ENCODE results near the gene DMRT3. TPM values are rescaled to one million over a fixed set of nuclear protein-coding genes. Genes with fewer than 3 reads are reported as not detected.
A peak's percentile ranks its signal among the peaks of the same experiment; 100 is the strongest.

DMRT3 gene
- total RNA-seq, 4 donors from 2014 or later, result 0.22 to 0.42 (median 0.35) TPM

- Histone ChIP-seq H3K4me3 (no peak overlapping the region), H3K36me3 (no peaks in the 10 kb centered on the region), H3K27ac (no peak overlapping the region), H3K4me1 (peaks cover 0 to 2% (median 0%) of the 10 kb centered on the region in 4 donors), H3K27me3 (peaks cover 0 to 11% of the 10 kb centered on the region in 2 donors), H3K9me3 (no peaks in the 10 kb centered on the region)
- DNase-seq (ENCODE audit: low spot score in 2 of 2), result no peak
- WGBS, 2 donors, result 82% methylated on average over 4 of the region's 4 CpGs
- TF ChIP-seq POLR2A (IDR thresholded peaks at IDR 0.05), result no peak
- no peak for TF ChIP-seq CTCF (IDR thresholded peaks at IDR 0.05)
- no peak for TF ChIP-seq EP300 (IDR thresholded peaks at IDR 0.05)
Measured at GRCh38 chr9:1014225-1014624, 37.8 kb downstream of the DMRT3 start.

- Histone ChIP-seq H3K27ac (no peak overlapping the region), H3K36me3 (no peaks in the 10 kb centered on the region), H3K4me3 (no peak overlapping the region), H3K9me3 (no peaks in the 10 kb centered on the region), H3K4me1 (no peaks in the 10 kb centered on the region), H3K27me3 (peaks cover 0 to 11% of the 10 kb centered on the region in 2 donors)
- no peak for DNase-seq (ENCODE audit: low spot score in 2 of 2)
- no peak for TF ChIP-seq CTCF (IDR thresholded peaks at IDR 0.05)
- TF ChIP-seq EP300 (IDR thresholded peaks at IDR 0.05), result no peak
- TF ChIP-seq POLR2A (IDR thresholded peaks at IDR 0.05), result no peak
- WGBS, 2 donors, result 70 to 78% methylated on average over 2 of the region's 2 CpGs
Measured at GRCh38 chr9:1014640-1015039, 38.2 kb downstream of the DMRT3 start.

GRCh38 chr9:1018121-1018520 lies 41.7 kb downstream of the DMRT3 start:
- WGBS, 2 donors, result 20 to 23% methylated on average over 10 of the region's 10 CpGs
- H3K9me3 ChIP-seq, result peaks cover 0 to 16% (median 0%) of the 10 kb centered on the region in 4 donors
- no peak overlapping the region for H3K4me3 ChIP-seq
- TF ChIP-seq EP300 (IDR thresholded peaks at IDR 0.05) (no peak), CTCF (IDR thresholded peaks at IDR 0.05) (peak in 1 of 5 experiments; percentile 5), POLR2A (IDR thresholded peaks at IDR 0.05) (no peak)
- no peaks in the 10 kb centered on the region for H3K4me1 ChIP-seq
- peaks cover 0 to 11% of the 10 kb centered on the region in 2 donors for H3K27me3 ChIP-seq
- no peaks in the 10 kb centered on the region for H3K36me3 ChIP-seq
- H3K27ac ChIP-seq, result no peak overlapping the region
- DNase-seq (ENCODE audit: low spot score in 2 of 2), result peak in 1 of 2 donors; percentile 16

- no peaks in the 10 kb centered on the region for H3K4me1 ChIP-seq
- no peaks in the 10 kb centered on the region for H3K36me3 ChIP-seq
- TF ChIP-seq EP300 (IDR thresholded peaks at IDR 0.05) (no peak), CTCF (IDR thresholded peaks at IDR 0.05) (no peak), POLR2A (IDR thresholded peaks at IDR 0.05) (no peak)
- H3K4me3 ChIP-seq, result no peak overlapping the region
- 90 to 100% methylated on average over 1 of the region's 1 CpG for WGBS, 2 donors
- no peak overlapping the region for H3K27ac ChIP-seq
- peaks cover 0 to 4% of the 10 kb centered on the region in 2 donors for H3K27me3 ChIP-seq
- peaks cover 0 to 21% (median 0%) of the 10 kb centered on the region in 4 donors for H3K9me3 ChIP-seq
- DNase-seq (ENCODE audit: low spot score in 2 of 2), result no peak
Measured at GRCh38 chr9:1024112-1024511, 47.7 kb downstream of the DMRT3 start.

- WGBS, 2 donors, result 49 to 68% methylated on average over 8 of the region's 8 CpGs
- H3K9me3 ChIP-seq, result peaks cover 0 to 21% (median 0%) of the 10 kb centered on the region in 4 donors
- H3K36me3 ChIP-seq, result no peaks in the 10 kb centered on the region
- H3K27me3 ChIP-seq, result peaks cover 0 to 14% of the 10 kb centered on the region in 2 donors
- no peak for DNase-seq (ENCODE audit: low spot score in 2 of 2)
- H3K4me3 ChIP-seq, result no peak overlapping the region
- no peak overlapping the region for H3K27ac ChIP-seq
- no peaks in the 10 kb centered on the region for H3K4me1 ChIP-seq
- no peak for TF ChIP-seq POLR2A (IDR thresholded peaks at IDR 0.05)
- no peak for TF ChIP-seq EP300 (IDR thresholded peaks at IDR 0.05)
- no peak for TF ChIP-seq CTCF (IDR thresholded peaks at IDR 0.05)
Measured at GRCh38 chr9:1025131-1025530, 48.7 kb downstream of the DMRT3 start.
